AG04450 (cell line): ENCODE results near the gene C16orf82. TPM values are rescaled to one million over a fixed set of nuclear protein-coding genes. Genes with fewer than 3 reads are reported as not detected.

ENCODE experiments used
- CTCF ChIA-PET: fragments of 300-600, 350-600 bp; formaldehyde crosslinking; extraction: SDS; loops from one replicate; lab custom pipeline; 2022; ENCODE audit warnings: antibody characterized with exemption, inconsistent platforms; lab: Charles Lee
- POLR2A ChIA-PET: fragments of 350-600 bp; formaldehyde crosslinking; extraction: SDS; loops from one replicate; lab custom pipeline; 2021; ENCODE audit warnings: antibody characterized with exemption, inconsistent platforms; lab: Yijun Ruan, JAX
- DNase-seq: peaks from one replicate; pipeline ENCODE4 v3.0.0-alpha.2; 2011; ENCODE audit warnings: low read depth, low spot score
- H3K27ac ChIP-seq: one replicate; pipeline ENCODE4 v1.5.1; 2012; ENCODE audit warnings: low read depth, low read length, control low read depth
- H3K27me3 ChIP-seq: one replicate; pipeline ENCODE4 v1.6.0; 2012; ENCODE audit warnings: low read length; ENCODE audit not compliant: control insufficient read depth, insufficient read depth
- H3K4me3 ChIP-seq: 2 replicates; pipeline ENCODE4 v1.5.1; 2011; ENCODE audit warnings: mild to moderate bottlenecking, low read depth, low read length, control low read depth
- H3K9me3 ChIP-seq: 2 replicates; pipeline ENCODE4 v1.5.1; 2012; ENCODE audit warnings: low read length; ENCODE audit not compliant: control insufficient read depth, insufficient read depth
- CTCF ChIP-seq: IDR thresholded peaks from 2 replicates; pipeline ENCODE4 v1.5.1; 2011; ENCODE audit warnings: low read depth, low read length, control low read depth, inconsistent platforms
- polyA plus RNA-seq: library from polyadenylated mRNA; depleted of rRNA; stranded (reverse); fragments of >200 nt; gene quantifications from 2 replicates; pipeline ENCODE4 v1.2.3, GENCODE V29; 2011

C16orf82 gene
- polyA plus RNA-seq, 1 experiment = not detected

GRCh38 chr16:27046958-27047518 is 19.7 kb upstream of the C16orf82 start:
- CTCF ChIA-PET = no interaction called here
- no peak overlapping the region for H3K27ac ChIP-seq
- H3K27me3 ChIP-seq = peaks cover 2% of the 10 kb centered on the region

GRCh38 chr16:27048316-27048715 is 18.4 kb upstream of the C16orf82 start:
- no peak overlapping the region for H3K4me3 ChIP-seq
- H3K27ac ChIP-seq = no peak overlapping the region
- DNase-seq = no peak
- peaks cover 2% of the 10 kb centered on the region for H3K27me3 ChIP-seq
- POLR2A ChIA-PET = no interaction called here
- TF ChIP-seq CTCF = no peak
- CTCF ChIA-PET = no interaction called here
- no peaks in the 10 kb centered on the region for H3K9me3 ChIP-seq

More at GRCh38 chr16:27046958-27047518, 19.7 kb upstream of the C16orf82 start:
- H3K9me3 ChIP-seq = no peaks in the 10 kb centered on the region
- POLR2A ChIA-PET = no interaction called here
- no peak overlapping the region for H3K4me3 ChIP-seq
- DNase-seq = no peak
- no peak for TF ChIP-seq CTCF

GRCh38 chr16:27049117-27049516 is 17.6 kb upstream of the C16orf82 start:
- CTCF ChIA-PET = no interaction called here

GRCh38 chr16:27052007-27052406 is 14.7 kb upstream of the C16orf82 start:
- H3K27me3 ChIP-seq = no peaks in the 10 kb centered on the region
- H3K27ac ChIP-seq = no peak overlapping the region
- H3K9me3 ChIP-seq = no peaks in the 10 kb centered on the region
- POLR2A ChIA-PET = no interaction called here
- no peak for DNase-seq
- no peak overlapping the region for H3K4me3 ChIP-seq
- CTCF ChIA-PET = no interaction called here
- no peak for TF ChIP-seq CTCF

More at GRCh38 chr16:27049117-27049516, 17.6 kb upstream of the C16orf82 start:
- Histone ChIP-seq H3K9me3 (no peaks in the 10 kb centered on the region), H3K27me3 (peaks cover 2% of the 10 kb centered on the region), H3K27ac (no peak overlapping the region), H3K4me3 (no peak overlapping the region)
- no peak for DNase-seq
- POLR2A ChIA-PET = no interaction called here
- TF ChIP-seq CTCF = no peak

- ChIA-PET POLR2A (no interaction called here), CTCF (no interaction called here)
- no peak overlapping the region for H3K27ac ChIP-seq
- no peaks in the 10 kb centered on the region for H3K27me3 ChIP-seq
- DNase-seq = no peak
- TF ChIP-seq CTCF = no peak
- no peaks in the 10 kb centered on the region for H3K9me3 ChIP-seq
- H3K4me3 ChIP-seq = no peak overlapping the region
Measured at GRCh38 chr16:27053996-27054395, 12.7 kb upstream of the C16orf82 start.
